Right lobe of liver (tissue), 6 donors: ENCODE data around the gene MYBL2. TPM values are rescaled to one million over a fixed set of nuclear protein-coding genes. Genes with fewer than 3 reads are reported as not detected.
"Not testable (repeated sequence)": the region's sequence is repeated elsewhere in the genome, so short reads cannot be mapped to it uniquely, and the experiment has no call there.

Experiments used
- ATAC-seq, 4 donors: fragments of 200-7000 bp; cut with Tn5 transposase; one replicate each; pipeline ENCODE4 v1.9.1; 2020; ENCODE audit warnings: mild to moderate bottlenecking in 4 of 4, moderate library complexity in 4 of 4
- DNase-seq, 3 donors: peaks; one replicate each; pipeline ENCODE4 v3.0.0-alpha.2; 2020
- H3K27ac ChIP-seq, 3 donors: fragments of 200-600 bp; one replicate each; pipeline ENCODE4 v1.8.0; 2022
- H3K27me3 ChIP-seq, 2 donors: fragments of 200-600 bp; one replicate each; pipeline ENCODE4 v1.8.0; 2022
- H3K36me3 ChIP-seq, 4 donors: fragments of 200-600 bp; sonication (generic) in 1 of 4; one replicate each; pipeline versions ENCODE4 v1.5.1 to v1.8.0; 2017 to 2022; ENCODE audit warnings: control low read depth in 1 of 4
- H3K4me1 ChIP-seq, 4 donors: fragments of 200-600 bp; sonication (generic) in 1 of 4; one replicate each; pipeline versions ENCODE4 v1.5.1 to v1.8.0; 2017 to 2022; ENCODE audit warnings: control low read depth in 1 of 4
- H3K4me3 ChIP-seq, 3 donors: fragments of 200-600 bp; one replicate each; pipeline ENCODE4 v1.8.0; 2022
- H3K9me3 ChIP-seq, 4 donors: fragments of 200-600 bp; sonication (generic) in 1 of 4; one replicate each; pipeline versions ENCODE4 v1.5.1 to v1.8.0; 2017 to 2022; ENCODE audit warnings: control low read depth in 1 of 4
- CTCF ChIP-seq, 4 donors: fragments of 200-600 bp in 3 of 4; fragments of 450-650 bp in 1 of 4; IDR thresholded peaks; one replicate each; pipeline versions ENCODE4 v1.5.1 to v1.8.0; 2016 to 2022; ENCODE audit warnings: antibody characterized with exemption in 4 of 4, mild to moderate bottlenecking in 2 of 4
- POLR2A ChIP-seq: fragments of 450-650 bp; IDR thresholded peaks from one replicate; pipeline ENCODE4 v1.6.1; 2017; ENCODE audit warnings: antibody characterized with exemption, mild to moderate bottlenecking
- WGBS: methylation state at CpG from one replicate; pipeline ENCODE4 v1.1.6; 2018; ENCODE audit warnings: low coverage, low lambda C conversion rate; ENCODE audit not compliant: insufficient coverage; ENCODE audit errors: missing lambda C conversion rate; 5-methylcytosine and 5-hydroxymethylcytosine counted together
- intact Hi-C, 2 donors: fragments of 100-400 bp; cut with DNase I; formaldehyde crosslinking; loops; one replicate each; pipeline versions ENCODE4 v1.11.2 to v1.14.1; 2022
- total RNA-seq, 6 experiments: library from RNA; depleted of rRNA in 2 of 6; stranded (reverse); fragments of >200 nt in 2 of 6; fragmentation: NEBNext Ultra II Directional in 3 of 6; extraction: Animal tissue kit (Norgen Biotek cat#: 25700) in 3 of 6; gene quantifications; one replicate each; pipeline versions ENCODE4 v1.1.0 to v1.2.4, GENCODE V29; 2016 to 2023
- donor health status: DM: no; HTN: yes; CAD: no.
- donor health status: DM: no; HTN: no; CAD: no.
- donor health status: DM: no; HTN: no; CAD: no.
- donor health status: DM: no; HTN: yes; CAD: no.
- donor health status: DM: no; HTN: yes; CAD: no.

MYBL2 gene
- total RNA-seq, 6 experiments from 2014 or later = 0.44 to 3.5 (median 1.8) TPM; not detected in 1

- intact Hi-C loops = no loop called here
Measured at GRCh38 chr20:43650997-43651525, 15.9 kb upstream of the MYBL2 start.

GRCh38 chr20:43651650-43652184, 15.2 kb upstream of the MYBL2 start:
- intact Hi-C loops, H3K4me1 ChIP-seq, ATAC-seq, H3K27ac ChIP-seq, H3K27me3 ChIP-seq, H3K4me3 ChIP-seq, H3K36me3 ChIP-seq, DNase-seq, H3K9me3 ChIP-seq: not testable (repeated sequence)
- 88% methylated on average over 7 of the region's 10 CpGs for WGBS

More at GRCh38 chr20:43650997-43651525, 15.9 kb upstream of the MYBL2 start:
- DNase-seq (no peak), ATAC-seq (no peak)
- peaks cover 0 to 8% (median 2%) of the 10 kb centered on the region in 4 donors for H3K4me1 ChIP-seq
- WGBS = 60% methylated on average over 1 of the region's 3 CpGs
- TF ChIP-seq POLR2A = no peak
- H3K4me3 ChIP-seq = no peak overlapping the region
- H3K9me3 ChIP-seq = no peaks in the 10 kb centered on the region
- H3K27me3 ChIP-seq = no peaks in the 10 kb centered on the region
- H3K27ac ChIP-seq = no peak overlapping the region
- peaks cover 0 to 5% (median 0%) of the 10 kb centered on the region in 4 donors for H3K36me3 ChIP-seq

GRCh38 chr20:43653966-43654365, 12.9 kb upstream of the MYBL2 start:
- intact Hi-C loops = no loop called here
- no peaks in the 10 kb centered on the region for H3K27me3 ChIP-seq
- ATAC-seq = no peak
- H3K4me1 ChIP-seq = peaks cover 0 to 14% (median 2%) of the 10 kb centered on the region in 4 donors
- TF ChIP-seq POLR2A = no peak
- TF ChIP-seq CTCF (IDR thresholded peaks at IDR 0.05) = no peak
- no peaks in the 10 kb centered on the region for H3K9me3 ChIP-seq
- no peaks in the 10 kb centered on the region for H3K36me3 ChIP-seq
- DNase-seq = no peak
- 70% methylated on average over 3 of the region's 3 CpGs for WGBS
- H3K27ac ChIP-seq = peak overlapping the region; percentile 34 to 58 (median 38)
- no peak overlapping the region for H3K4me3 ChIP-seq

- peaks cover 0 to 14% (median 2%) of the 10 kb centered on the region in 4 donors for H3K4me1 ChIP-seq
- H3K27ac ChIP-seq, H3K27me3 ChIP-seq, DNase-seq, ATAC-seq, H3K36me3 ChIP-seq, H3K4me3 ChIP-seq, intact Hi-C loops, H3K9me3 ChIP-seq: not testable (repeated sequence)
- 78% methylated on average over 4 of the region's 6 CpGs for WGBS
Measured at GRCh38 chr20:43655176-43655575, 11.7 kb upstream of the MYBL2 start.

GRCh38 chr20:43655937-43656336, 11.0 kb upstream of the MYBL2 start:
- intact Hi-C loops = no loop called here
- Histone ChIP-seq H3K27ac (no peak overlapping the region), H3K36me3 (no peaks in the 10 kb centered on the region), H3K4me1 (peaks cover 0 to 14% (median 2%) of the 10 kb centered on the region in 4 donors), H3K9me3 (no peaks in the 10 kb centered on the region), H3K27me3 (no peaks in the 10 kb centered on the region), H3K4me3 (no peak overlapping the region)
- 69% methylated on average over 3 of the region's 3 CpGs for WGBS
- ATAC-seq (no peak), DNase-seq (no peak)
- TF ChIP-seq CTCF (IDR thresholded peaks at IDR 0.05) = no peak
- no peak for TF ChIP-seq POLR2A

GRCh38 chr20:43658069-43658722, 8.7 kb upstream of the MYBL2 start:
- 74% methylated on average over 9 of the region's 11 CpGs for WGBS
- intact Hi-C loops = no loop called here
- H3K36me3 ChIP-seq = no peaks in the 10 kb centered on the region
- H3K4me3 ChIP-seq = peak overlapping the region; percentile 75 to 85 (median 78)
- no peaks in the 10 kb centered on the region for H3K27me3 ChIP-seq
- peak overlapping the region in 2 of 3 donors; percentile 75 to 82 for H3K27ac ChIP-seq
- H3K9me3 ChIP-seq = no peaks in the 10 kb centered on the region
- peaks cover 0 to 12% (median 1%) of the 10 kb centered on the region in 4 donors for H3K4me1 ChIP-seq
- DNase-seq (no peak), ATAC-seq (peak in 1 of 4 donors; percentile 6)
- TF ChIP-seq POLR2A = no peak
- TF ChIP-seq CTCF (IDR thresholded peaks at IDR 0.05) = no peak
